ENCODE measurements around the gene USO1.
A peak's percentile ranks its signal among the peaks of the same experiment; 100 is the strongest.

Gene USO1

GRCh38 chr4:75736862-75737261 is 12.5 kb downstream of the USO1 start:
- TF ChIP-seq, protein P1, sequence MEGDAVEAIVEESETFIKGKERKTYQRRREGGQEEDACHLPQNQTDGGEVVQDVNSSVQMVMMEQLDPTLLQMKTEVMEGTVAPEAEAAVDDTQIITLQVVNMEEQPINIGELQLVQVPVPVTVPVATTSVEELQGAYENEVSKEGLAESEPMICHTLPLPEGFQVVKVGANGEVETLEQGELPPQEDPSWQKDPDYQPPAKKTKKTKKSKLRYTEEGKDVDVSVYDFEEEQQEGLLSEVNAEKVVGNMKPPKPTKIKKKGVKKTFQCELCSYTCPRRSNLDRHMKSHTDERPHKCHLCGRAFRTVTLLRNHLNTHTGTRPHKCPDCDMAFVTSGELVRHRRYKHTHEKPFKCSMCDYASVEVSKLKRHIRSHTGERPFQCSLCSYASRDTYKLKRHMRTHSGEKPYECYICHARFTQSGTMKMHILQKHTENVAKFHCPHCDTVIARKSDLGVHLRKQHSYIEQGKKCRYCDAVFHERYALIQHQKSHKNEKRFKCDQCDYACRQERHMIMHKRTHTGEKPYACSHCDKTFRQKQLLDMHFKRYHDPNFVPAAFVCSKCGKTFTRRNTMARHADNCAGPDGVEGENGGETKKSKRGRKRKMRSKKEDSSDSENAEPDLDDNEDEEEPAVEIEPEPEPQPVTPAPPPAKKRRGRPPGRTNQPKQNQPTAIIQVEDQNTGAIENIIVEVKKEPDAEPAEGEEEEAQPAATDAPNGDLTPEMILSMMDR (IDR thresholded peaks at IDR 0.05; ENCODE audit: low read length, missing control alignments): no peak
- DNase-seq (ENCODE audit: low read depth): peak; percentile 25
- H3K4me3 ChIP-seq (replicated peaks; ENCODE audit: low read depth, low read length): no peak overlapping the region

DNA sequence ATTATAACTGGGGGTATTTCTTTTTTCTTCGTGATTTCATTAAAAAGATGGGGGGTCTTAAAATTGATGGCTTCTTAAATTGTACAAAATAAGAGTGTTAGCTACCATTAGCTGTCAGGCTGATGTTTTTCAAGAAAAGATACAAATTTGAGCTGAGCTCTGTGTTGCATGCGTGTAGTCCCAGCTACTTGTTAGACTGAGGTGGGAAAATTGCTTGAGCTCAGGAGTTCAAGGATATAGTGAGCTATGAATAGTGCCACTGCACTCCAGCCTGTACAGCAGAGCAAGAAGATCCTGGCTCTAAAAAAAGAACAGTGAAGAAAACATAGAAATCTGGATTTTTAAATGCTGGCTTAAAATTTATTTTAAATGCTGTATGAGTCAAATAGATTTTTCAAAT is 13.0 kb downstream of the USO1 start:
- no peak for DNase-seq (ENCODE audit: low read depth)
- TF ChIP-seq, protein P1 (IDR thresholded peaks at IDR 0.05; ENCODE audit: low read length, missing control alignments): no peak

GRCh38 chr4:75741027-75741426 is 16.6 kb downstream of the USO1 start:
- DNase-seq (ENCODE audit: low read depth): no peak
- TF ChIP-seq, protein P1 (IDR thresholded peaks at IDR 0.05; ENCODE audit: low read length, missing control alignments): no peak
- H3K4me3 ChIP-seq (replicated peaks; ENCODE audit: low read depth, low read length): no peak overlapping the region

More for the DNA sequence above, 13.0 kb downstream of the USO1 start:
- no peak overlapping the region for H3K4me3 ChIP-seq (replicated peaks; ENCODE audit: low read depth, low read length)

DNA sequence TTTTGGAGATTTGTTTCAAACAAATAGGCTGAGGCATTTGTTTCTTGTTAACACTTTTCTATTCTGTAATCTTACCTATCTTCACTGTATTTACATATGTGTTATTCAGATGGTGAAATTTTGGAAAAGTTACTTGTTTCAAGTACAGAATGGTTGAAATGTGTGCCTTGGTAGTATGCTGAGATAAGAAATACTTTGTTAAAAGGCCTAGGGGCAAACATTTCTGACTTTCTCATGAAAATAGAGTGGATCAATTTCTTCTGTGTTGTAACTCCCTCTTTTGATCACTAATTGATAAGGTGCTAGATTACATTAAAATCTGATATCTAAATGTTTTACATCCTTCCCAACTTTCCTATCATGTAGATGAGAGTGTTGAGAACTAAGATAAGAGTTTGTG is 18.1 kb downstream of the USO1 start:
- DNase-seq (ENCODE audit: low read depth): no peak
- TF ChIP-seq, protein P1 (IDR thresholded peaks at IDR 0.05; ENCODE audit: low read length, missing control alignments): no peak

DNA sequence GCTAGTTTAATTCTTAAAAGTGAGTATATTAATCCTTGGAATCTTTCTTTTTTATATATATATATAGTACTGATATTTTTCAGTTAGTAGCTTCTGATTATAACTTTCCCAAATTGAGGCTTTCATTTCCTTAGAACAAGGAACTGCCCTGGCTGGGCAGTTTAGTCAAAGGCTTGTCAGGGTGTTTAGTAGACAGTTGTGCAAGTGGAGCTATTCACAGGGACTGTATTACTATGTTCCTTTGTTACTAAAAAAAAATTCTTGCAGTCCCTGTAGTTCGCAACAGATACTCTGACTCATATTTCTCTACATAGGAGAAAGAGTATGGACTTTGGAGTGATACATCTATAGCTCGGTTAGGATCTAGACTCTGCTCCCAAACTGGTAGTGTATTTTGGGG is 20.8 kb downstream of the USO1 start:
- no peak overlapping the region for H3K4me3 ChIP-seq (replicated peaks; ENCODE audit: low read depth, low read length)
- TF ChIP-seq, protein P1 (IDR thresholded peaks at IDR 0.05; ENCODE audit: low read length, missing control alignments): no peak
- DNase-seq (ENCODE audit: low read depth): peak; percentile 83

More for the DNA sequence above, 18.1 kb downstream of the USO1 start:
- H3K4me3 ChIP-seq (replicated peaks; ENCODE audit: low read depth, low read length): no peak overlapping the region

DNA sequence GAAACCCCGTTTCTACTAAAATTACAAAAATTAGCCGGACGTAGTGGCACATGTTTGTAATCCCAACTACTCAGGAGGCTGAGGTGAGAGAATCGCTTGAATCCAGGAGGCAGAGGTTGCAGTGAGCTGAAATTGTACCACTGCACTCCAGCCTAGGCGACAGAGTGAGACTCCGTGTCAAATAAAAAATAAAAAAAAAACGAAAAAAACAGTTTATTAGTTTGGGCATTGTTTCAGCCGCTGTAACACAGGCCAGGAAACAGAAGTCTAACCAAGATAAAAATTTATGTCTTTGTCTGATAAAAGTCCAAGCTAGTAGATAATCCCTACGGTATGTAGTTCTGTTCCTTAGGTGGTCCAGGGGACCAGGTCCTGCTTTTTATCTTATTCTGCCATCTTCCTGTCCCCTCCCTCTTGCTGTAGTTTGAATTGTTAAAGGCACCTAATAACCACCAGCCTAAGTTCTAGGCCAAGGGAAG is 21.4 kb downstream of the USO1 start:
- no peak overlapping the region for H3K4me3 ChIP-seq (replicated peaks; ENCODE audit: low read depth, low read length)
- DNase-seq (ENCODE audit: low read depth): no peak
- TF ChIP-seq, protein P1 (IDR thresholded peaks at IDR 0.05; ENCODE audit: low read length, missing control alignments): no peak

GRCh38 chr4:75752637-75753036 is 28.3 kb downstream of the USO1 start:
- no peak overlapping the region for H3K4me3 ChIP-seq (replicated peaks; ENCODE audit: low read depth, low read length)
- no peak for DNase-seq (ENCODE audit: low read depth)
- TF ChIP-seq, protein P1 (IDR thresholded peaks at IDR 0.05; ENCODE audit: low read length, missing control alignments): no peak
